AG20443 (cell line): Measurements from ENCODE around the gene TTC22.
A peak's percentile ranks its signal among the peaks of the same experiment; 100 is the strongest.

Experiments used
- DNase-seq: peaks from one replicate; pipeline ENCODE4 v3.0.0; 2012; ENCODE audit warnings: low spot score, mixed read lengths

TTC22 gene

DNA sequence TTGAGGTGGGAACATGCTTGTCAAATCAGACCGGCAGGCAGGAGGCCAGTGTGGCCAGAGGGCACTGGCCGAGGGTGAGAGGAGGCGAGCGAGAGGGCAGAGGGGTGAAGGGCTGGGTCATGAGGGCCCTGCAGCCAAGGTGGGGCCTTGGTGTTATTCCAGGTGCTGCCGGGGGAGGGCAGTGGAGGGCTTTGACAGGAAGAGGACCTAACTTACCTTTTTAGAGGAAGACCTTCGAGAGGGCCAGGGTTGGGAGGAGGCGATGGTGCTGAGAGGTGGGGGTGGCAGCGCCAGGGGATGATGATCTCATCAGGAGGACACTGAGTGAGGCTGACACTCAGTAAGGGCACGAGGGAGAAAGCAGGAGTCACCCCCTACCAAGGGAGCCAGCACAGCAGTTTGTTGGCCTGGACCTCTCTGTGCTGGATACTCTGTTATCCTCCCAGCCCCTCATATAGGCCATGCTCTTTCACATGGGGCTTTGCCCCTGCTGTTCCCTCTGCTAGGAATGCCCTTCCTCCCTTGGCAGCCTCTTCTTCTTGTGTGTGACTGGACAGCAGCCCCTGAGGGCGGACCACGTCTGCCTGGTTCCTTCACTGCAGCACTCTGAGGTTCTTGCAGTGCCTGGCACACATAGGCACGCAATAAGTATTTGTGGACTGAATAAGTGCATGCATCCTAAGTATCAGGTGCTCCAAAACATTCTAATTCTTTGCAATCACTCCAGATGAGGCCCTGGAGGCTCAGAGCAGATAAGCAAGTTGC lies 7.5 kb upstream of the TTC22 start:
- no peak for DNase-seq

DNA sequence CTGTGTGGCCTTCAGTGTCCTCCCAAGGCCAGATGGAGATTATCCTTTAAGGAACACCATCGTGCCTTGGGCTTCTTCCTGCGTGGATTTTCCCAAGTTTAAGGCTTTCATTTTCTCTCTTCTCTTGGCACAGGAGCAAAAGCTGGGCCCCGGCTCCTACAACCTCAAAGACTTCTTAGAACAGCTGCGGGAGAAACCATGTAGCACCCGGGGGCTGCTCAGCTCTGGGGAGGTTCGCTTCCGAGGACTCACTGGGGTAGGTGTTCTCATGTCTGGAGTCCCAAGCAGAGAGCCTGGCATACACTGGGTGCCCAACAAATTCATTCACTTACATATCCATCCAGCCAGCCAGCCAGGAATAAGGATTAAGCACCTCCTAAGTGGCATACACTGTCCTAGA lies 6.6 kb upstream of the TTC22 start:
- DNase-seq = no peak

DNA sequence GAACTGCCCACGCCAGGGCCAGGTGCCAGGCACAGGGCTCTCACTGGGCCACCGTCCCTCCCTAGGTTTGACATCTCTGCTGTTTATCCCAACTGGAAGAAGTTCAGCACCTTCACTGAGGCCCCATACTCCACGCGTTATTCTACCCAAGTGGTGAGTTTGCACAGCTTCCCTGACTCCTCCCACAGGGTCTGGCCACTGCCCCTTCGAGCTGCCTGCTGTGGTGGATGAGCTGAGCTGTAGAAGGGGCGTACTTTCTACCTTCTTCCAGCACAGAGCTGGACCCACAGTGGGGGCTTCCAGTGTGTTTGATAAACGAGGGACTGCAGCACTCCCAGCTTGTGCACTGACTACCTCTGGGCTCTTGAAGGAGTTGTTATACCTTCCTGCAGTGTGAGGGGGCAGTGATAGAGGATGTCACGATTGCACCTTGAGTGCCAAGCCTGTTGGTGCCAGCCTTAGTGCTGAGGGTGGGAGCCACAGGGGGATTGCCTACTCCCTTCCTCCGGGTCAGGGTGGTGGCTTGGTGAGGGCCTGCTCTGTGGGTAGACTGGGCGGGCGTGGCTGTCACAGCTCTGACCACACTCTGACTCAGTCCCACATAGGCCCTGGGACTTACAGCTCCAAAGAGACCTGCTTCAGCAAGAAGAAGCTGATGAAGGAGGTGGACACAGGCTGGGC lies 5.9 kb upstream of the TTC22 start:
- DNase-seq = peak; percentile 77

DNA sequence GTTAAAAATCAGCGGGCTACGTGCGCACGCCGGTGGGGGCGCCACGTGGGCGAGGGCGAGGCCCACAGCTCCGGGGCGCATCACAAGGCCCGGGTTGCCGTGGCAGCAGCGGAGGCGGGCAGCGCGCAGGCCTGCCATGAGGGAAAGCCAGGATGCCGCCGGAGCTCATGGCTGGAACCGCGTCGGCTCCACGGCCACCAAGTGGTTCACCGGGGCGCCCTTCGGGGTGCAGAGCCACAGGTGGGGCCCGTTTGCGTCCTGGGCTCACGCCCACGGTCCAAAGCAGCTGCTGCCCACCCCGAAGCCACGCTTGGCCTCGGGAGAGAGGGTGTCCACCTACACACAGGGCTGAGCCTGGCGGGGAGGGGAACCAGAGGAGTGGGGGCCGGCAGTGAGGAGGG lies 4.9 kb upstream of the TTC22 start:
- DNase-seq = no peak

DNA sequence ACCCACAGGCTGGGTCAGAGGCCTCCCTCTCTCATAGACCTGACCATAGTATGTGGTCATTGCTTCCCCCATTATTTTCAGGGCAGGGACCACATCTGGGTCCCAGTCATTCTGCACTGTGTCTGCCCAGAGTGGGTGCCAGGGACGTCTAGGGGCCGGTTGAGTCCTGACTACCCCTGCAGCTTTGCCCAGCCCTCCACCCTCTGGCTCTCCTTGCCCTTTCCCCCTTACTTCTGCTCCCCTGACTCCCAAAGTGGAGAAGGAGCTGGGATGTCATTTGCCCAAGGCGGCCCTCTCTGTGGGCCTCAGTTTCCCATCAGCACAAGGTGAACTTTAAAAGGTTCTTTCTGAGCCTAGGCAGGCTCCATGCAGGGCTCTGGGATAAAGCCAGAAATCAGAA lies 4.3 kb upstream of the TTC22 start:
- DNase-seq = no peak

DNA sequence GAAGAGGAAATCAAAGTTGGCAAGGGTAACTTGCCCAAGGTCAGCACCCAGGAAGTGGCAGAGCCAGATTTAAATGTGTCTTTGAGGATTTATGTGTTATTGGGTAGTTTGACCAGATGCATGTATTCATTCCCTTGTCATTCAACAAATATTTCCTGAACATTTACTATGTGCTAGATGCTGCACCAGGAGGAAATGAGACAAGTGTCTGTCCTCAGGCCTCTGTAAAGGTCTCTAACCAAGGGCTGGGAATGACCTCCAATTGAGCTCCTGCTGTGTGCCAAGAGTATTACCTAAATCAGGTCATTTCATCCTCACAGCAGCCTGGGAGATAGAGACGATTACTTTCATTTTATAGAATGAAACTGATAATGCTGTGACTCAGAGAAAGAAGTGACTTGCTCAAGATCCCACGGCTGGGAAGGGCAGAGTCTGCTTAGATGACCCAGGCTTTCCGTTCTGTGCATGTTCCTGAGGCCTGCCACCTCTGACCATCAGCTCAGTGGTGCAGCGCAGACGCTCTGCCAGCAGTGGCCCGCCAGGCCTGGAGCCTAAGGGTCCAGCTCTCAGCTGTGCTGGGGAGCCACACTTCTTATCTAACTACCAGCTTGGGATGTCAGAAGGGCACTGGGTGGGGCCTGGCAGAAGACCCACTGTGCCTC lies 3.5 kb upstream of the TTC22 start:
- DNase-seq = no peak

DNA sequence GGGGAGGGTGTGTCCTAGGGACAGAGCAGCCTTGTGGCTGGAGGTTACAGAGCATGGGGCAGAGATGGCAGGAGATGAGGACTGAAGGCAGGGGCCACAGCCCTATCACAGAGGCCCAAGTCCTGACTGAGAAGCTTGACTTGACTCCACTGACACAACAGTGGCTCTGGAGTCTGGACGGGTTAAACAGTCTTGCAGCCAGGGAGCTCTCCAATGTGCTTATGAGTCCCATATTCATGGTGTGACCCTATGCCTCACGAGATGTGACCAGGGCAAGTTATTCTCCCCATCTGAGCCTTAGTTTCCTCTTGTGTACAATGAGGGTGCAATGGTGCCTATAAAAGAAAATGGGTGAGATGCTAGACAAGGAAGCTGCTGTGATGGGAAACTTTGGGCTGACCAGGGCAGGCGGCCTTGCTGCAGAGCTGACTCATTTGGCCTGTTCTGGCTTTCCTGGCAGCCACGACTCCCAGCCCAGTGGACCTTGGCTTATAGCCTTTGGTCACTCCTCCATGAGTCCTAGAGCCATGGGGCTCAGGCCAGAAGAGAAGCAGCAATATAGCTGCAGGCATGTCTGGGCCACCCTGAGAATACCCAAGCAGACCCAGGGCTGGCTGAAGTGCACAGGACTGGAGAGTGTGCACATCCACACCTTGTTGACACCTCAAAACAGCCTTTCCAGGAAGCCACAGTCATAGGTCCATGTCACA lies 2.8 kb upstream of the TTC22 start:
- DNase-seq = peak; percentile 84

DNA sequence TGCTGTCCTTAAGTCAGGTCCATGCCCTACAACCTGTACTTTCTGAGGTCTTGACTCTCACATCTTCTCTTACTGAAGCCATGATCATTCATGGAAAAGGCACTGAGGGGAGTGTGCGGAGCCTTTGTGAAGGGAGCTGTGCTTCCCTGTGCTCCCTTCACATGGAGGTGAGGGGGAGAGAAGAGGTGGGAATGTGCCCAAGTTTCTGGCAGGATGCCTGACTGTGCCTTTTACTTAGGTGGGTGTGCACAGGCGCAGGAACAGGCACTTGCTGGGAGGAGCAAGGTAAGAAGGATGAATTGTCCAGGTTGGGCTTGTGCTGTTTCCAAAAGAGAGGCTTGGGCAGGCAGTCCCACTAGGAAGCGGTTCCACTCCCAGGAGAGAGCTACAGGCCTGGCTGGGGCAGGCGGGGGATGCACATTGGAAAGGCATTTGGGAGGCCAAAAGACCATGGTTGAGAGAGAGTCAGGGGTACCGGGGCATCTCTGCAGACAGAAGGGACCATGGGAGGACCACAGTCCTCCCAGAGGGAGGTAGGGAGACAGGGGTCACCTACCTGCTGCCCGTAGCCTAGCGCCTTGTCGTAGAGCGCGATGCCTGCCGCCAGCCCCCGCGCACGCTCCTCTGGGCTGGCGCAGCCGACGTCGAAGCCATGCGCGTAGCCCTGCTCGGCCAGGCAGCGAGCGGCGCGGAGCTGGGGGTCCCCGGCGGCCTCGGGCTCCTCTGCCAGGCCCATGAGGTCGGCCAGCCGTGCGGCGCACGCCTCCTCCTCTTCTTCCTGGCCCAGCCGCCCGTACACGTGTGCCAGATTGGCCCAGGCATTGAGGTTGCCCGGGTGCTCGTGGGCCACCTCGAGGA lies 853 bp downstream of the TTC22 start:
- no peak for DNase-seq

DNA sequence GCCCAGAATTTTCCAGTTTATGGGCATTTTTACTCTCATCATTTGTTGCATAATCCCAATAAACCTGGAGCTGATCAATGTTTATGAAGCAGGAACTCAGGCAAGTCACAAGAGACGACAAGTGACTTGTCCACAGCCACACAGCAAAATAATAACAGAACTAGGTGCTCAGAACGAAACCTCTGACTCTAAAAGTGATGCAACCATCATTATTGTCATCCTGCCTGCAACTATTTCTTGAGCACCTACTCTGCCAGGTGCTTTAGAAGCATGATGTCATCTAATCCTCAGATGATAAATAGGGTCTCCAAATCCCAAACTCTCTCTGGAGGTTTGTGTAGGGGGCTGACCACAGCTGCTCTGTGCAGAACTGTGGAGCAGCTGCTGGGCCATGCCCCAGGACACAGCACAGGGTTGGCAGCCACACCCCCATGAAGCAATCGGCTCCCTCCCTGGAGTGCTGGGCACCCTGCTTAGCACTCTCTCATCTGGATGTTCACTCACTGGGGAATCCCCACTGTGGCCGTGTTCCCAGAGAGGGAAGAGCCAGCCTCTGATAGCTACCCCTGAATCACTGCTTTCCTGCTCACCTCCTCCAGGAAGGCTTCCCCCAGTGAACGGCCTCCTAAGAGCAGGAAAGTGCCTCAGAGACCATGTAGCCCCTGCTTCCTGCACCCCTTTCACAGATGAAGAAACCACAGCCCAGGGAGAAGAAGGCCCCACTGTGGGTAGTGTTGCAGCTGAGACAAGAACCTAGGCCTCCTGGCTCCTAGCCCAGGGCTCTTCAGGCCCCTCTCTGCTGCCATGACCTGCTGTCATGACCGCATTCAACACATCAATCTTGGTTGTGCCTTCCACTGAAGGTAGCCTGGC lies 2.1 kb downstream of the TTC22 start:
- no peak for DNase-seq

DNA sequence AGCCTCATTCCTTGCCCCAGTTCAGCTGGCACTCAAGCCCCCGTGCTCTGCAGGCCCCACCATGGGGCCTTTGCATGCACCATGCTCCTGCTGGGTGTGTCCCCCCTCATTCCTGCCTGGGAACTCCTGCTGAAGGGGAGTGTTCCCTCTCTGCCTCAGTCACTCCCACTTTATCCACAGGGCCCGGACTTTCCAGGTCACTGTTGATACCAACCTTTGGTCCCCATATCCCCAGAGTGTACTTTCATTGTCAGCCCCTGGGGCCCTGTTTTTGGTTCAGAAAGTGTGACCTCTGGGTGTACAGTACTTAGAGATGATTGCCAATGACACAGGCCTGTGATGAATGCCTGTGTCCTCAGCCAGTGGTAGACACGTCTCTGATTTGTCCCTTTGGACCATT lies 2.9 kb downstream of the TTC22 start:
- no peak for DNase-seq

DNA sequence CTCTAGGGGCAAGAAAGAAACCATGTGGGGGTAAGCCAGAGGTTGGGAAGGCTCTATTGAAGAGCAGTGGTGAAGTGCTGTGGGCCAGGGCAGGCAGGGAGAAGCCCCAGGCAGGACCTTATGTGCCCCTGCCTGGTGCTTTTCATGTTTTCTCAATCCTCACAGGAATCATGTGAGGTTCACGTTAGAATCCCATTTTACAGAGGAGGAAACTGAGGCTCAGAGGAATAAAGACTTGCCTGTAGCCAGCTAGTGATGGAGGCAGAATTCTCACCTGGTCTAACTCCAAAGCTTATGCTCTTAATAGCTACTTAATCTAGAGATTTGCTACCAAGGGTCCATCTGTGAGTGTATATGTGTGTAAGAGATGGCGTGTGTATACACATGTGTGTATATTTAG lies 4.2 kb downstream of the TTC22 start:
- DNase-seq = no peak

DNA sequence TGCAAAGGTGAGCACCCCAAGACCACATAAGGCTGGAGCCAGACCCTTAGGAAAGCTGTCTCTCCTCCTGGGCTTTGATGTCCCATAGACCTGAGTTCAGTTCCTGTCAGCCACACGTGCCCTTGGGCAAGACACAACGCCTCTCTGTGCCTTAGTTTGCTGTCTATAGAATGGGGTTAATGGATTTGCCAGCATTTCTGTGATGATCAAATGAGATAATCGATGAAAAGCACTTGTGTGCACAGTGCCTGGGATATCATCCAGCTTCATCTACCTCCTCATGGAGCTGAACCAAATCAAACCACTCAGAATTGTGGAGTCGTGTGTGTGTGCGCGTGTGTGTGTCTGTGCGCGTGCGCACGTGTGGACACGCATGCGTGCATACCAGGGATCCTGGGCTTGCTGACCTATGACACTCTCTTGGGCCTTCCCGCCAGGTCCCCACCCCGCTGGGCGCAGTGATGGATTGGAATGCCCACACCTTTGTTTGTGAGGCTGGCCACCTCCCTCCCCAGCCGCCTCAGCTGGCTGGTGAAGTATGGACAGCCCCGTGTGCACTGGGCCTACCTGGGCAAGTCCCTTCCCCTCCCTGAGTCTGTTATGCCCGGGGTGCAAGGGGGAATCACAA lies 5.2 kb downstream of the TTC22 start:
- DNase-seq = no peak

DNA sequence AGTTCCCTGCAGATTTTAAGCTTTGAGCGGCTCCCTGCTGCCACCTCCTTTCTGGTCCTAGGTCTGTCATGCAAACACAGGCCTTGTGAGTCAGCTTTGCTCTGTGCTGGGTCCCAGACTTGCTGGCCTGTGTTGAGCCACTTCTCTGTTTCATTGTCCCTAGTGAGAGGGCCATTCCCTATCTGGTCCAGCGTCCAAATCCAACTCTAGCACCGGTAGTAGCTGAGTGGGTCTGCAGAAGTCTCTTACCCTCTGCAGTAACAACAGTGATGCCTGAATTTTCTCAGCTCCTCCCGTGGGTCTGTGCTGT lies 5.8 kb downstream of the TTC22 start:
- no peak for DNase-seq

DNA sequence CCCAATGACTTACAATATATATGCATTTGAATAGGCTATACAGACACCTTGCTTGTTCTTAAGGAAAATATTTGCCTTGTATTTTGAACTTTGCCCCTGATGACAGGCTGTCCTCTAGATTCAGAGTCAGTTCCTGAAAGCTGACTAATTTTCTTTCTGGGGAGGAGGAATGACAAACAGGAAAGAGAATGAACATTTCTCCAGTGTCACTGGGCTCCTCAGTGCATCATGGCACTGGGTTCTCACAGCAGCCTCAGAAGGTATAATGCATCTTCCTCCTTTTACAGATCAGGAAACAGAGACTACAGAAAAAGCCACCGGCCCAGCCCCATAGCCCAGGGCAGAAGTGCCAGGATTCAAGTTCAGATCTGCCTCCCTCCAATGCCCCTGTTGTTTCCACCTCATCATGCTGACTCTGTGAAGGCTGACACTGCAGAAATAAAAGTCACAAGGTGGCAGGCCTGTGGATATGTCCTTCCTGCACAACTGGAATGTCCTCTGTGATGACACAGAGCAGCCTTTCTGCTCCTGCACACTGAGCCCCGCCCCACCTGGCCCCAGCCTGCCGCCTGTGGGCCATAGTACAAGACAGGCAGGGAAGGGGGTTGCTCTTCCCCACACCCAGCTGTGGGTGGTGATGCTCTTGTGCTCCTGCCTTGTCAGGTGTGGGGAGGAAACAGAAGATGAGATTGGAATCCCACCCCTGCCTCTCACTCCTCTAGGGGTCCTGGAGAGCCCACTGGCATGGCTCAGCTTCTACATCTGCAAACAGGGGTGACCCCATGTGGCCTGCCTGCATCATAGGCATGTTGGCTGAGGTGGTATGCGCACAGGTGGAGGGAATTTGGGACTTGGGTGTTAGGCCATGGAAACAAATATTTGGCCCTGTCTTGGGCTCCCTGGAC lies 6.4 kb downstream of the TTC22 start:
- peak; percentile 40 for DNase-seq

DNA sequence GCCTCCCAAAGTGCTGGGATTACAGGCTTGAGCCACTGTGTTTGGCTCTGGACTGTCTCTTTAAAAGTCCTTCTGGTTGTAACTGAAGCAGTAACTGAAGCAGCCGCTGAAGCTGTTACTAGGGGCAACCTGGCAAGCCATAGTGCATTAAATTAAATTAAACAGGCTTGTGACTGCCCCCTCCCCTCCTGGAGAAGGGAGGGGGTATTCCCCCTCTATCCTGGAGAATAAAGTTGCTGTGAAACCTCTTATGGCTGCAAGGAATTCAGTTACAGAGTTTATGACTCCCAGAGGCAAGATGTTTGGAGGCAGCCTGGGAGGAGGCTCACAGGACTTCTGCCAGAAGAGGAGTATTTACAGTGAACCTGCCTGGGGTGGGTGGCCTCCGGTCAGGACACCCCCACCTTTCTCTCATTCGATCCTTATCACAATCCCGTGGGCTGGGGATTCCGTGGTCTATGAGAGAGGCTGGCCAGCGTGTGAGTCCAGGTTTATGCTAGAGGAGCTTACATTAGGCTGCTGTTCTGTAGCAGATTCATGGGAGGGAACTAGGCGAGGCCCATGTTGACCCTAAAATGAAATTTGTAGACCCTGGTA lies 8.3 kb downstream of the TTC22 start:
- no peak for DNase-seq

DNA sequence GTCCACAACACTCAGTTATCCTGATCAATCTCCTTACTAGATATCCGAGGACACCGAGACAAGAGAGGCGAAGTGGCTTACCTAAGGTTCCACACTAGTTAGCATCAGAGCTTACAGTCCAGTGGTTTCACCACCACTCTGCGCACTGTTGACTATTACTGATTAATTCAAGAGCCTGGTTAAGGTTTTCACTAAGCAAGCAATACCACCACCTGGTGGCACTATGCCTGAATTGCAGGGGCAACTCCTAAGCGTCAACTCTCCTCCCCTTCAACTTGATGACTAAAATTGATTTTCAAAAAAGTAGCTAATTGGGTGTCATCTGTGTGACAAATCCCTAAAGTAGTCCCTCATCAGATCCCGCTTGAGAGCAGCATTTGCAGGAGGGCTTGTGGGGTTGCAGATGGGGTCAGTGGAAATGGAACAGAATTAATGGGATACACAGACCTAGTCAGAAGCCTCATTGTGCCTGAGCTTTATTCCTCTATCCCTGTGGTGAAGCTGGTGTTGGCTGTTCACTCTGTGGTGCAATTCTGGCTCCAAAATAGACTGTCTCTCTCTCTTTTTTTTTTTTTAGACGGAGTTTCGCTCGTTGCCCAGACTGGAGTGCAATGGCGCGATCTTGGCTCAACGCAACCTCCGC lies 9.1 kb downstream of the TTC22 start:
- DNase-seq = no peak

DNA sequence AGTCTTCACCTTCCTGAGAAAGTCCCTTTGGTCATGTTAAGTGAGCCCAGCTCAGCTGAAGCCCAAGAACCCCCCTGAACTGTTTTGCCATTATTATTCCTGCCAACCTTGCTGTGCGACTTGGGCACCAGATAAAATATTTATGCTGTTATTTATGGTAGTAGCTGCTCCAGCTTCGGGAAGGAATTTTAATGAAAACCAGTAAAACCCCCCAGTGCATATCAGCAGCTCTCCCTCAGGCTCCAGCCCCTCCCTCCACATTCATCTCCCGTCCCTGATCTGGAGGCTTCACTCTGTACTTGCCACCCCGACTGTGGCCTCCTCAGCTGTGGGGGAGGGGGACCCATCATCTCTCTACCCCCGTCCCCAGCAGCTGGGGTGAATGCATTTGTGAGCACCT lies 12.7 kb downstream of the TTC22 start:
- no peak for DNase-seq

DNA sequence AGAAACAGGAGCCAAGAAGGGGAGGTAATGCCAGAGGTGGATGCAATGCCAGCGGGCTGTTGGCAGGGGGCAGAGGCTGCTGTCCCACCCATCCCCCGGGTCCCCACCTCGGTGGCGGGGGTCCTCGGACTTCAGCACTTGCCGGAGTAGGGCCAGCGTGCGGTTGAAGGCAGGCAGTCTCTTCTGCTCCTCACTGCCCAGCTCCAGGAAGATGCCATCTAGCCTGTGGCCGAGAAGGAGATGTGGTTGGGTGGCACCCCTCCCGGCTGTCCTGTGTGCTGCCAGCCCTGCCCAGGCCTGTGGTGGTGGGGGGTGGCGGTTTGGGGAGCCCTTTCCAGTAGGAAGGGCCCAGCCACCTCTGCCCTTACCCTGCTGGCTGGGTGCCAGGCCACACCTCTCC lies 13.5 kb downstream of the TTC22 start:
- DNase-seq = no peak

DNA sequence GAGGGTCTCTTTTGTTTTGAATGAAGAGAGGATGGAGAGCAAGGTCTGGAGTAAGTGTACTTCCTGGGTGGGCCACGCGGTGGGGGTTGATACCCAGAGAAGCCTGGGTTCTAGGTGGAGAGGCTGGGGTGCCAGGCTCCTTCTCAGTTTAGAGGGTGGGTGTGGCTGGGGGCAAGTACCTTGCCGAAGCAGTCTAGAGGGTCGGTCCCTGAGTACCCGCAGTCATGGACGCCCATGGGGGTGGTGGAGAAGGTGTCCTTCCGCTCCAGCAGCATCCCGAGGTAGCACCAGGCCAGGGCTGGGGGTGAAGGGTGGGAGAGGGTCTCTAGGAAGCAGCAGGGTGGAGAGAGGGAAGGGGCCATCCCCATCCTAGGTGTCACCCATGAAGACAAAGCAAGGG lies 14.3 kb downstream of the TTC22 start:
- no peak for DNase-seq
